ENCODE measurements around the gene FBF1. TPM values are rescaled to one million over a fixed set of nuclear protein-coding genes. Genes with fewer than 3 reads are reported as not detected.

FBF1 gene
- total and polyA plus RNA-seq, 10 donors, result 5.2 to 16.0 (median 10.0) TPM

DNA sequence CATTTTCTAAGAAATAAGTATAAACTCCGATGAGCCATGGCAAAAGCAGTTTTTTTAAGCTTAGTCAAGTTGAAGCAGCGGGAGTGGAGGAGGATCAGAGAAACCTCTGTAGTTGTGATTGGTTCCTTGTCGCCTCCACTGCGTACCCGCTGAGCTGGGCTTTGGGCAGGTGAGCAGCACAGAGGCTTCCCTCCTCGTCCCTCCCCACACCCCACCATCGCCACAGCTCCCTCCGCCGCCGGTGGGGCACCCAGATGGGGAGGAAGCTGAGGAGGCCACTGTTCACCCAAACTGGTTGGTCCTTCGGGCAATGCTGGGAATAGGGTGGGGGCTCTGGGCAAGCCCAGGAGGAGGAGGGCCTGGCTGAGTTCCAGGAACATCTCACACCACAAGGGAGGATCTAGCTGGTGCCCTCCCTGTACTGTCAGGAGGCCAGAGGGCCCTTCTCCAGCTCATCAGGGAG is 31.0 kb downstream of the FBF1 start:
- peaks cover 0 to 18% (median 11%) of the 10 kb centered on the region in 6 donors for H3K4me1 ChIP-seq
- DNase-seq, result no peak
- H3K27me3 ChIP-seq (replicated peaks in 1 of 7), result no peaks in the 10 kb centered on the region
- H3K4me3 ChIP-seq, result no peak overlapping the region
- intact Hi-C loops (cut with DNase I; ENCODE audit: low total_unique reads), result no loop called here
- H3K9me3 ChIP-seq, result no peaks in the 10 kb centered on the region
- 41 to 78% (median 64%) methylated on average over 10 to 11 of the region's 11 CpGs for WGBS, 5 donors
- peak overlapping the region in 3 of 8 donors; percentile 21 to 40 (median 21) for H3K27ac ChIP-seq
- TF ChIP-seq POLR2A (IDR thresholded peaks at IDR 0.05), result no peak
- TF ChIP-seq, protein P1, sequence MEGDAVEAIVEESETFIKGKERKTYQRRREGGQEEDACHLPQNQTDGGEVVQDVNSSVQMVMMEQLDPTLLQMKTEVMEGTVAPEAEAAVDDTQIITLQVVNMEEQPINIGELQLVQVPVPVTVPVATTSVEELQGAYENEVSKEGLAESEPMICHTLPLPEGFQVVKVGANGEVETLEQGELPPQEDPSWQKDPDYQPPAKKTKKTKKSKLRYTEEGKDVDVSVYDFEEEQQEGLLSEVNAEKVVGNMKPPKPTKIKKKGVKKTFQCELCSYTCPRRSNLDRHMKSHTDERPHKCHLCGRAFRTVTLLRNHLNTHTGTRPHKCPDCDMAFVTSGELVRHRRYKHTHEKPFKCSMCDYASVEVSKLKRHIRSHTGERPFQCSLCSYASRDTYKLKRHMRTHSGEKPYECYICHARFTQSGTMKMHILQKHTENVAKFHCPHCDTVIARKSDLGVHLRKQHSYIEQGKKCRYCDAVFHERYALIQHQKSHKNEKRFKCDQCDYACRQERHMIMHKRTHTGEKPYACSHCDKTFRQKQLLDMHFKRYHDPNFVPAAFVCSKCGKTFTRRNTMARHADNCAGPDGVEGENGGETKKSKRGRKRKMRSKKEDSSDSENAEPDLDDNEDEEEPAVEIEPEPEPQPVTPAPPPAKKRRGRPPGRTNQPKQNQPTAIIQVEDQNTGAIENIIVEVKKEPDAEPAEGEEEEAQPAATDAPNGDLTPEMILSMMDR (IDR thresholded peaks at IDR 0.05 in 8 of 11, conservative IDR thresholded peaks at IDR 0.05 in 3 of 11), result no peak
- TF ChIP-seq POLR2AphosphoS5 (IDR thresholded peaks at IDR 0.05), result peak in 1 of 3 donors; percentile 48
- H3K36me3 ChIP-seq, result peaks cover 0 to 32% (median 5%) of the 10 kb centered on the region in 6 donors

DNA sequence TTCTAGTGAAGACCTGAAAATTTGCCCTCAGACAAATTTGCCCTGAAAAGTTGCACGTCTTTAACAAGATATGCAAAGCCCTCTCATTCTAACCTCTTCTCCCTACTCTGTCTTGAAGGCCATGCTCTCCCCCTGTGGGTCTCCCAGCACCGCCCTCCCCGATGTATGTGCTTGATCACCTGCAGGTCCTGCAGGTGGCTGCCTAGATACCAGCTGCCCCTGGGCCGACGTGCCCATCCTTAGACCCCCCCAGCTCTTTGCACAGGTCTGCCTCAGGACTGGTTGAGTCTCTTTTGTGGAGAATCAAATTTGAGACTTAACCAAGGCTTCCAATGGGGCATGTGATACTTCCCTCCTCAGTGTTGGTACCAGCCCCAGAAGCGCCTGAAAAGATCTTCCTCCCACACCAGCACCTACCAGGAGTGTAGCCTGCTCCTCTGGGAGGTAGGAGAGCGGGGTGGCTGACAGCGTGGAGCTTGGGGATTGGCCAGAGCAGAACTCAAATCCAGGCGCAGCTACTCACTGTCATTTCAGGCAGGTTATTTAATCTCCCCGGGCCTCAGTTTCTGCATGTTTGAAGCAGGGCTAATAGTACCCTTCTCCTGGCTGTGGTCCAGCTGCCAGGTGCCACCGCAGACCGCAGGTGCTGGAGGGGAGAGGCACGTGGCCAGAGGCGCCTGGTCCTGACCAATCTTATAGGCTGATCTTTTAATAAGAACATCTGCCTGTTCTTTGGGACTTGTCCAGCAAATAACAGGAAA is 31.6 kb downstream of the FBF1 start:
- no peaks in the 10 kb centered on the region for H3K27me3 ChIP-seq (replicated peaks in 1 of 7)
- intact Hi-C loops (cut with DNase I; ENCODE audit: low total_unique reads), result no loop called here
- WGBS, 5 donors, result 80 to 90% (median 87%) methylated on average over 11 to 14 of the region's 14 CpGs
- peaks cover 0 to 20% (median 14%) of the 10 kb centered on the region in 6 donors for H3K4me1 ChIP-seq
- TF ChIP-seq, protein P1 (IDR thresholded peaks at IDR 0.05 in 8 of 11, conservative IDR thresholded peaks at IDR 0.05 in 3 of 11), result no peak
- no peak for TF ChIP-seq POLR2AphosphoS5 (IDR thresholded peaks at IDR 0.05)
- TF ChIP-seq POLR2A (IDR thresholded peaks at IDR 0.05), result no peak
- H3K9me3 ChIP-seq, result no peaks in the 10 kb centered on the region
- DNase-seq, result no peak
- peaks cover 0 to 25% (median 2%) of the 10 kb centered on the region in 6 donors for H3K36me3 ChIP-seq
- no peak overlapping the region for H3K4me3 ChIP-seq
- peak overlapping the region in 3 of 8 donors; percentile 8 to 21 (median 21) for H3K27ac ChIP-seq

DNA sequence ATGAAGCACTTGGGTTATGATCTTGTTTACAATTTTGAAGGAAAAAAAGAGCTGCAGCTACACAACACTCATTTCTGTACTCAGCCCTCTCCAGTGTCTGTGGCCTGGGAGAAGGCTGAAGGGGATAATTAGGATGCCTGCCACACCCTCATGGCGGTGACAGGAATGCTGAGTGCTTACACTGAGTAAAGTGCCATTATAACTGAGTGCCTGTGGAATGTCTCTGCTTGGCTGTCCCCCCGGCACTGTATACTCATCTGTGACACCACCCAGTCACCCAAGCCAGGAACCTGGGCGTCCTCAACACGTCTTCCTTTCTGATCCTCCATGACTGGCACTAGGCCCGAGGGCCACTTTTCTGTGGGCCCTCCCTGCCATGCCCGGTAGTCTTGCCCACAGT is 32.6 kb downstream of the FBF1 start:
- Histone ChIP-seq H3K4me3 (no peak overlapping the region), H3K4me1 (peaks cover 5 to 30% (median 24%) of the 10 kb centered on the region in 6 donors), H3K27me3 (replicated peaks in 1 of 7) (no peaks in the 10 kb centered on the region), H3K27ac (no peak overlapping the region), H3K36me3 (peaks cover 0 to 19% (median 0%) of the 10 kb centered on the region in 6 donors), H3K9me3 (no peaks in the 10 kb centered on the region)
- 81 to 90% (median 86%) methylated on average over 6 of the region's 6 CpGs for WGBS, 5 donors
- intact Hi-C loops (cut with DNase I; ENCODE audit: low total_unique reads), result no loop called here
- no peak for DNase-seq
- TF ChIP-seq, protein P1 (IDR thresholded peaks at IDR 0.05 in 8 of 11, conservative IDR thresholded peaks at IDR 0.05 in 3 of 11), result no peak
- TF ChIP-seq POLR2A (IDR thresholded peaks at IDR 0.05) (no peak), POLR2AphosphoS5 (IDR thresholded peaks at IDR 0.05) (no peak)

GRCh38 chr17:75906143-75906884 is 34.5 kb downstream of the FBF1 start:
- Histone ChIP-seq H3K4me3 (no peak overlapping the region), H3K4me1 (peaks cover 5 to 44% (median 30%) of the 10 kb centered on the region in 6 donors), H3K27me3 (replicated peaks in 1 of 7) (no peaks in the 10 kb centered on the region), H3K27ac (peak overlapping the region in 2 of 8 donors; percentile 25 to 45), H3K36me3 (peaks cover 0 to 27% (median 16%) of the 10 kb centered on the region in 6 donors), H3K9me3 (no peaks in the 10 kb centered on the region)
- TF ChIP-seq POLR2A (IDR thresholded peaks at IDR 0.05) (no peak), POLR2AphosphoS5 (IDR thresholded peaks at IDR 0.05) (no peak)
- TF ChIP-seq, protein P1 (IDR thresholded peaks at IDR 0.05 in 8 of 11, conservative IDR thresholded peaks at IDR 0.05 in 3 of 11), result no peak
- DNase-seq, result no peak
- intact Hi-C loops (cut with DNase I; ENCODE audit: low total_unique reads), result no loop called here
- WGBS, 5 donors, result 83 to 90% (median 87%) methylated on average over 10 of the region's 10 CpGs
